A549 (cell line): ENCODE measurements around the gene CMTM2.

ENCODE experiments used
- BHLHE40 ChIP-seq: IDR thresholded peaks from 2 replicates; pipeline ENCODE4 v1.6.1; 2012; ENCODE audit warnings: low read depth, low read length, inconsistent platforms
- CTCF ChIP-seq: fragments of >200 bp; sonication (Bioruptor Twin); formaldehyde crosslinking; IDR thresholded peaks from 3 replicates; pipeline ENCODE4 v1.5.1; 2016
- ELK1 ChIP-seq: fragments of 150-350 bp; IDR thresholded peaks from 2 replicates; pipeline ENCODE4 v1.6.1; 2014; ENCODE audit warnings: low read depth, mild to moderate bottlenecking, low read length
- ESRRA ChIP-seq: fragments of 150-350 bp; IDR thresholded peaks from 2 replicates; pipeline ENCODE4 v1.6.1; 2014; ENCODE audit warnings: mild to moderate bottlenecking, low read length, borderline replicate concordance
- HOXB5 ChIP-seq: fragments of 250-450 bp; sonication (Bioruptor Pico); IDR thresholded peaks from 2 replicates; pipeline ENCODE4 v1.5.0; 2020; ENCODE audit warnings: mild to moderate bottlenecking, moderate library complexity
- JUN ChIP-seq, 2 experiments: fragments of >200 bp; sonication (Bioruptor Twin); formaldehyde crosslinking; IDR thresholded peaks; 2 replicates in 1 of 2; 3 replicates in 1 of 2; pipeline ENCODE4 v1.6.1; 2016 to 2017
- NFE2L2 ChIP-seq: fragments of 150-350 bp; conservative IDR thresholded peaks from 2 replicates; pipeline ENCODE4 v1.6.1; 2014; ENCODE audit warnings: low read length
- POLR2A ChIP-seq: IDR thresholded peaks from 2 replicates; pipeline ENCODE4 v1.6.1; 2012; ENCODE audit warnings: mild to moderate bottlenecking, low read length
- RAD21 ChIP-seq, 2 experiments: fragments of >200 bp in 1 of 2; sonication (Bioruptor Twin) in 1 of 2; formaldehyde crosslinking in 1 of 2; IDR thresholded peaks in 1 of 2; conservative IDR thresholded peaks in 1 of 2; 2 replicates in 1 of 2; 3 replicates in 1 of 2; pipeline ENCODE4 v1.6.1; 2012 to 2018; ENCODE audit warnings: inconsistent platforms in 1 of 2
- SMC3 ChIP-seq: fragments of >200 bp; sonication (Bioruptor Twin); formaldehyde crosslinking; IDR thresholded peaks from 3 replicates; pipeline ENCODE4 v1.6.1; 2018; ENCODE audit warnings: inconsistent platforms
- USF2 ChIP-seq: fragments of 450-650 bp; IDR thresholded peaks from 2 replicates; pipeline ENCODE4 v1.6.1; 2014; ENCODE audit warnings: antibody characterized with exemption
- TF ChIP-seq, protein P1 (sequence below): fragments of 200-600 bp; sonication (generic); IDR thresholded peaks from 2 replicates; pipeline ENCODE4 v1.6.1; 2016; ENCODE audit warnings: antibody characterized with exemption, mild to moderate bottlenecking, moderate library complexity

DNA sequence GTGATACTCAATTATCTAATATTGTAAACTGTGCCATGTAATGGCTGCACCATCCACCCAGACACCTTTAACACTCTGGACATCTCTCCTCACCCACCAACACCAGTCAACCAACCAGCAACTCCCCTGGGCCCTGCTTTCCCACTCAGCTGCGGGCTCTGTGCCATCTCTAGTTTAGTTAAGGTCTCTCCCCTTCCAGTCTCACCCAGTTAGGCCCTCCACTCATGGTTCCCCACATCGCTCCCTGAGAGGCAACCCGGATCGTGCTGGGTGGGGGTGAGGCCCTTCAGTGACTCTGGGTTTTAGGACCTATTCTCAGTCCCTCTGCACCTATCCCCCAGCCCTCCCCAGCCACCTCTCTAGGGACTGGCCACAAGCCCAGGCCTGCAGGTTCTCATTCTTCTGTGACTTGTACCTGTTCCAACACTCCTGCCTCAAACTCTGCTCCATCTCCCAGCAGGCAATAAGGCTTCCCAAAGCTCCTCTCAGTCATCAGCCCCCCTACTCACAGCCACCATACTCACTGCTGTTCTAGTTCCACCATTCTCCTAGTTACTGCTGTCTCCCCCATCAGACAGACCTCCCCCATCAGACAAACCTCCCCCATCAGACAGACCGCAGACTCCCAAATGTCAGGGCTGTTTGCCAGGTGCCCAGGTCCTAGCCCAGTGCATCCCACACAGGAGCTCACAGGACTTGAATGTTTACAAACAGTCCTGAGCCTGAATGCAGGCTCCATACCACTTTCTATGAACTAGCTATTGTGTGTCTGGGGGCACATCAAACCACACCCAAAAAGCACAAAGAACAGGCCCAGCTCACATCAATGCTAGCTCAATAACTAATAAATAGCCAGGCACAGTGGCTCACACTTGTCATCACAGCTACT, 31.9 kb upstream of the CMTM2 start:
- TF ChIP-seq BHLHE40 (no peak), RAD21 (conservative IDR thresholded peaks at IDR 0.05 in 1 of 2, IDR thresholded peaks at IDR 0.05 in 1 of 2) (no peak), JUN (IDR thresholded peaks at IDR 0.05) (no peak), SMC3 (no peak), CTCF (no peak), USF2 (no peak), ELK1 (no peak), ESRRA (no peak), POLR2A (no peak), NFE2L2 (no peak), HOXB5 (CRISPR knock-in tag) (no peak)
- TF ChIP-seq, protein P1, sequence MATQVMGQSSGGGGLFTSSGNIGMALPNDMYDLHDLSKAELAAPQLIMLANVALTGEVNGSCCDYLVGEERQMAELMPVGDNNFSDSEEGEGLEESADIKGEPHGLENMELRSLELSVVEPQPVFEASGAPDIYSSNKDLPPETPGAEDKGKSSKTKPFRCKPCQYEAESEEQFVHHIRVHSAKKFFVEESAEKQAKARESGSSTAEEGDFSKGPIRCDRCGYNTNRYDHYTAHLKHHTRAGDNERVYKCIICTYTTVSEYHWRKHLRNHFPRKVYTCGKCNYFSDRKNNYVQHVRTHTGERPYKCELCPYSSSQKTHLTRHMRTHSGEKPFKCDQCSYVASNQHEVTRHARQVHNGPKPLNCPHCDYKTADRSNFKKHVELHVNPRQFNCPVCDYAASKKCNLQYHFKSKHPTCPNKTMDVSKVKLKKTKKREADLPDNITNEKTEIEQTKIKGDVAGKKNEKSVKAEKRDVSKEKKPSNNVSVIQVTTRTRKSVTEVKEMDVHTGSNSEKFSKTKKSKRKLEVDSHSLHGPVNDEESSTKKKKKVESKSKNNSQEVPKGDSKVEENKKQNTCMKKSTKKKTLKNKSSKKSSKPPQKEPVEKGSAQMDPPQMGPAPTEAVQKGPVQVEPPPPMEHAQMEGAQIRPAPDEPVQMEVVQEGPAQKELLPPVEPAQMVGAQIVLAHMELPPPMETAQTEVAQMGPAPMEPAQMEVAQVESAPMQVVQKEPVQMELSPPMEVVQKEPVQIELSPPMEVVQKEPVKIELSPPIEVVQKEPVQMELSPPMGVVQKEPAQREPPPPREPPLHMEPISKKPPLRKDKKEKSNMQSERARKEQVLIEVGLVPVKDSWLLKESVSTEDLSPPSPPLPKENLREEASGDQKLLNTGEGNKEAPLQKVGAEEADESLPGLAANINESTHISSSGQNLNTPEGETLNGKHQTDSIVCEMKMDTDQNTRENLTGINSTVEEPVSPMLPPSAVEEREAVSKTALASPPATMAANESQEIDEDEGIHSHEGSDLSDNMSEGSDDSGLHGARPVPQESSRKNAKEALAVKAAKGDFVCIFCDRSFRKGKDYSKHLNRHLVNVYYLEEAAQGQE: no peak
